Uterus (tissue), 4 donors: Measurements from ENCODE around the gene TMEM212. TPM values are rescaled to one million over a fixed set of nuclear protein-coding genes. Genes with fewer than 3 reads are reported as not detected.

Experiments
- DNase-seq, 2 donors: peaks; one replicate each; pipeline ENCODE4 v3.0.0-alpha.2; 2019 to 2020
- H3K27ac ChIP-seq, 2 donors: fragments of 200-600 bp; sonication (generic); 1 replicate in 1 of 2; 2 replicates in 1 of 2; pipeline ENCODE4 v1.5.1; 2016 to 2018
- H3K27me3 ChIP-seq, 2 donors: fragments of 200-600 bp; sonication (generic); one replicate each; pipeline ENCODE4 v1.5.1; 2018 to 2019; ENCODE audit warnings: control low read depth in 1 of 2
- H3K36me3 ChIP-seq, 2 donors: fragments of 200-600 bp; sonication (generic); one replicate each; pipeline ENCODE4 v1.5.1; 2019; ENCODE audit warnings: control low read depth in 1 of 2
- H3K4me1 ChIP-seq, 2 donors: fragments of 200-600 bp; sonication (generic); one replicate each; pipeline ENCODE4 v1.5.1; 2018 to 2019; ENCODE audit warnings: control low read depth in 1 of 2
- H3K4me3 ChIP-seq, 2 donors: fragments of 200-600 bp; sonication (generic); 1 replicate in 1 of 2; 2 replicates in 1 of 2; pipeline ENCODE4 v1.5.1; 2018 to 2019; ENCODE audit warnings: mild to moderate bottlenecking in 1 of 2
- H3K9me3 ChIP-seq, 2 donors: fragments of 200-600 bp; sonication (generic); one replicate each; pipeline ENCODE4 v1.5.1; 2019; ENCODE audit warnings: control low read depth in 1 of 2
- POLR2A ChIP-seq, 2 donors: fragments of 450-650 bp; IDR thresholded peaks; one replicate each; pipeline ENCODE4 v1.6.1; 2016; ENCODE audit warnings: antibody characterized with exemption in 2 of 2, mild to moderate bottlenecking in 1 of 2, moderate library complexity in 1 of 2
- intact Hi-C: fragments of 100-400 bp; cut with DNase I; formaldehyde crosslinking; loops from one replicate; pipeline ENCODE4 v1.15.1; 2023; ENCODE audit warnings: low total_unique reads
- total RNA-seq, 4 donors: library from RNA; depleted of rRNA in 3 of 4; stranded (reverse); fragments of >200 nt in 3 of 4; gene quantifications; one replicate each; pipeline versions ENCODE4 v1.1.0 to v1.2.4, GENCODE V29; 2014 to 2023
- TF ChIP-seq, protein P1 (sequence below), 4 experiments: fragments of 200-600 bp in 2 of 4; fragments of 450-650 bp in 2 of 4; sonication (generic) in 2 of 4; IDR thresholded peaks; one replicate each; pipeline ENCODE4 v1.5.1; 2016 to 2019; ENCODE audit warnings: antibody characterized with exemption in 4 of 4, mild to moderate bottlenecking in 2 of 4, moderate library complexity in 1 of 4
- donor health status: DM: yes; HTN: yes; CAD: no.

Gene TMEM212
- total RNA-seq, 4 donors from 2014 or later, result 1.2 TPM; not detected in 3

DNA sequence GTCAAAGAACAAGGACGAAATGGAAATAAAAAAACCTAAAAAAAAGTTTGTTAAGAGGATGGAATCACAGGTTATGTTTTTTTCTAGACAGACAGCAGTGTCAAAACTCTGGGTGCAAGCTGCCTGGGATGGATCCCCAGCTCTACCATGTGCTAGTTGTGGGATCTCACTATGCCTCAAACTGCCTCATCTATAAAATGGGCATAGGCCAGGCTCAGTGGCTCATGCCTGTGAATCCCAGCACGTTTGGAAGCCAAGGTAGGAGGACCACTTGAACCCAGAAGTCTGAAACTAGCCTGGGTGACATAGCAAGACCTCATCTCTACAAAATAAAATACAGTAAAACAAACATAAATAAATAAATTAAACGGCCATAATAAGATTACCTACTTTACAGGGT, 37.5 kb upstream of the TMEM212 start:
- Histone ChIP-seq H3K27me3 (no peaks in the 10 kb centered on the region), H3K9me3 (no peaks in the 10 kb centered on the region), H3K27ac (peak overlapping the region; percentile 76 to 84), H3K4me3 (no peak overlapping the region), H3K4me1 (peaks cover 0 to 5% of the 10 kb centered on the region in 2 donors), H3K36me3 (no peaks in the 10 kb centered on the region)
- intact Hi-C loops, result no loop called here
- TF ChIP-seq, protein P1, sequence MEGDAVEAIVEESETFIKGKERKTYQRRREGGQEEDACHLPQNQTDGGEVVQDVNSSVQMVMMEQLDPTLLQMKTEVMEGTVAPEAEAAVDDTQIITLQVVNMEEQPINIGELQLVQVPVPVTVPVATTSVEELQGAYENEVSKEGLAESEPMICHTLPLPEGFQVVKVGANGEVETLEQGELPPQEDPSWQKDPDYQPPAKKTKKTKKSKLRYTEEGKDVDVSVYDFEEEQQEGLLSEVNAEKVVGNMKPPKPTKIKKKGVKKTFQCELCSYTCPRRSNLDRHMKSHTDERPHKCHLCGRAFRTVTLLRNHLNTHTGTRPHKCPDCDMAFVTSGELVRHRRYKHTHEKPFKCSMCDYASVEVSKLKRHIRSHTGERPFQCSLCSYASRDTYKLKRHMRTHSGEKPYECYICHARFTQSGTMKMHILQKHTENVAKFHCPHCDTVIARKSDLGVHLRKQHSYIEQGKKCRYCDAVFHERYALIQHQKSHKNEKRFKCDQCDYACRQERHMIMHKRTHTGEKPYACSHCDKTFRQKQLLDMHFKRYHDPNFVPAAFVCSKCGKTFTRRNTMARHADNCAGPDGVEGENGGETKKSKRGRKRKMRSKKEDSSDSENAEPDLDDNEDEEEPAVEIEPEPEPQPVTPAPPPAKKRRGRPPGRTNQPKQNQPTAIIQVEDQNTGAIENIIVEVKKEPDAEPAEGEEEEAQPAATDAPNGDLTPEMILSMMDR (IDR thresholded peaks at IDR 0.05), result no peak
- no peak for TF ChIP-seq POLR2A (IDR thresholded peaks at IDR 0.05)
- DNase-seq, result no peak

DNA sequence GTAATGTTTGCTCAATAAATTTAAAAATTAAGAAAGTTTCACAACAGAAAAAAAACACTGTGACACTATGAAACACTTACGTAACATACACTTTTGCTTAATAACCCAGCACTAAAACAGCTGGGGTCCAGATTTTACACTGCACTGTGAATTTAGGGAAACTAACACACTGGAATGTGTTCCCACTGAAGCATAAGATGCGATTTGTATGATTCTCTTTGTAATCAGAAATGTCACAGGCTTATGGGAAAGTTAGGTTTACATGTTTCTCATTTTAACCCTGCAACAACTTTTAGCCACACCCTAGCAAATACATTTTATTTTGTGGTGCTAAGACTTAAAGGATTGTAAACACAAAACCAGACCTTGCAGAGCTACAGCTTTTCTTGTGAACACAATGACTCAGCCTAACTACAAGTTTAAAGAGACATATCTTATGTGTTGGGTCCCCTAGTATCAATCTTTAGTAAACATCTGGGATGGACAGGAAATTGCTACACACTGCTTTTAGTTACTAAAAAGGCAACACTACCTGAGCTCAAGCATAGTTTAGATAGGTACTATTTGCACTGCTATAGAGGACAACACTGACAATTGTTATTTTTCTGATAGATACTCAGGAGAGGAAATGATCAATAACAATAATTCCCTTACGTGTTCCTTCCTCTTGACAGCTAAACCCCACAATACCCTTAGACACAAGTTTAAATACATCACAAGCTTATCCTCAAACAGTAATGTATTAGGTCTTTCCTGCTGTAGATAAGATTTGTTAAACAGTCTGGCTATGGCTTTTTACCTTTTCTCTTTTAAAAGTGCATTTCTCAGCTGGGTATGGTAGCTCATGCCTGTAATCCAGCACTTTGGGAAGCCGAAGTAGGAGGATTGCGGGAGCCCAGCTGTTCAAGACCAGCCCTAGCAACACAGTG, 36.7 kb upstream of the TMEM212 start:
- Histone ChIP-seq H3K9me3 (no peaks in the 10 kb centered on the region), H3K4me1 (peaks cover 0 to 5% of the 10 kb centered on the region in 2 donors), H3K27me3 (no peaks in the 10 kb centered on the region), H3K4me3 (no peak overlapping the region), H3K36me3 (no peaks in the 10 kb centered on the region), H3K27ac (peak overlapping the region; percentile 61 to 84)
- TF ChIP-seq, protein P1 (IDR thresholded peaks at IDR 0.05), result no peak
- intact Hi-C loops, result no loop called here
- no peak for DNase-seq

DNA sequence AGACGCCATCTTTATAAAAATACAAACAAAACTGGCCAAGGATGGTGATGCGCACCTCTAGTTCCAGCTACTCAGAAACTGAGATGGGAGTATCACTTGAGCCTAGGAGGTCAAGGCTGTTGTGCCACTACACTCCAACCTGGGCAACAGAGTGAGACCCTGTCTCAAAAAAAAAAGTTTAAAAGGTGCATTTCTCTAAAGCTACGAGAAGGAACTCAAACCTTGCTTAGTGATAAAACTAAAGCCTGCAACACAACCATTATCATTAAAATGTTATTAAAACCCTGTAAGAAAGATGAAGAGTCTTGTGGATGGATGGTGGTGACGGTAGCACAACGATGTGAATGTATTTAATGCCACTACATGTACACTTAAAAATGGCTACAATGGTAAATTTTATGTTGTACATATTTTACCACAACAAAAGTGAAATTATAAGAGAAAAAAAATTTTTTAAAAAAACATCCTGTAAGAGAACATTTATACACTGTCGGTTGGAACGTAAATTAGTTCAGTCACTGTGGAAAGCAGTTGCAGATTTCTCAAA, 35.9 kb upstream of the TMEM212 start:
- H3K4me3 ChIP-seq, result no peak overlapping the region
- no peak for DNase-seq
- no peaks in the 10 kb centered on the region for H3K27me3 ChIP-seq
- no peaks in the 10 kb centered on the region for H3K9me3 ChIP-seq
- H3K27ac ChIP-seq, result peak overlapping the region; percentile 61 to 84
- H3K36me3 ChIP-seq, result no peaks in the 10 kb centered on the region
- TF ChIP-seq, protein P1 (IDR thresholded peaks at IDR 0.05), result no peak
- no peak for TF ChIP-seq POLR2A (IDR thresholded peaks at IDR 0.05)
- H3K4me1 ChIP-seq, result peaks cover 0 to 5% of the 10 kb centered on the region in 2 donors
- intact Hi-C loops, result no loop called here

DNA sequence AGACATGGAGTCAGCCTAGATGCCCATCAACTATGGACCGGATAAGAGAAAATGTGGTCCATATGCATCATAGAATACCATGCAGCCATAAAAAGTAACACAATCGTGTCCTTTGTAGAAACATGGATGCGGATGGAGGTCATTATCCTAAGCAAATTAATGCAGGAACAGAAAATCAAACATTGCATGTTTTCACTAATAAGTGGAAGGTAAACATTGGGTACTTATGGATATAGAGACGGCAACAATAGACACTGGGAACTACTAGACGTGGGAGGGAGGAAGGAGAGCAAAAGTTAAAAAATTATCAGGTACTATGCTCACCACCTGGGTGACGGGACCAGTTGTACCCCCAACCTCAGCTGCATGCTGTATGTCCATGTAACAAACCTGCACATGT, 35.3 kb upstream of the TMEM212 start:
- Histone ChIP-seq H3K4me1 (peaks cover 0 to 5% of the 10 kb centered on the region in 2 donors), H3K27me3 (no peaks in the 10 kb centered on the region), H3K36me3 (no peaks in the 10 kb centered on the region), H3K4me3 (no peak overlapping the region), H3K9me3 (no peaks in the 10 kb centered on the region), H3K27ac (peak overlapping the region in 1 of 2 donors; percentile 61)
- TF ChIP-seq POLR2A (IDR thresholded peaks at IDR 0.05), result no peak
- TF ChIP-seq, protein P1 (IDR thresholded peaks at IDR 0.05), result no peak
- no peak for DNase-seq
- intact Hi-C loops, result no loop called here

DNA sequence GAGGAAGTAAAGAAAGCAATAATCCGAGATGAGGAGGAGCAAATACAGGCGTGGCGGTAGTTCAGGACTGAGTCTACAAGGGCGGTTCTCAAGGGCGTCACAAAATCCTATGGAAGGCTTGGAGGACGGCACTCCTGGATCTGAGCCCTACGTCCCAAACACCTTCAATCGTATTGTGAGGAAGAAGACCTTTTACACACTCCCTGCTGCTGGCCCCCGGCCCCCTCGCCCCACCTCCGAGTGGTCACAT, 33.6 kb upstream of the TMEM212 start:
- intact Hi-C loops, result no loop called here

More for the DNA sequence above, 33.6 kb upstream of the TMEM212 start:
- Histone ChIP-seq H3K4me3 (peak overlapping the region; percentile 52 to 61), H3K27me3 (no peaks in the 10 kb centered on the region), H3K9me3 (no peaks in the 10 kb centered on the region), H3K27ac (peak overlapping the region; percentile 90 to 93), H3K36me3 (no peaks in the 10 kb centered on the region), H3K4me1 (peaks cover 0 to 3% of the 10 kb centered on the region in 2 donors)
- TF ChIP-seq POLR2A (IDR thresholded peaks at IDR 0.05), result no peak
- TF ChIP-seq, protein P1 (IDR thresholded peaks at IDR 0.05), result no peak
- DNase-seq, result no peak
